ENCODE measurements around the gene MMP23B.
"Not testable (repeated sequence)": the region's sequence is repeated elsewhere in the genome, so short reads cannot be mapped to it uniquely, and the experiment has no call there.

GRCh38 chr1:1640081-1640480, 8.1 kb downstream of the MMP23B start:
- TF ChIP-seq CTCF, POLR2A (IDR thresholded peaks at IDR 0.05): not testable (repeated sequence)

All from right lobe of liver (tissue), 4 donors.